ENCODE results near the gene FARSB.

The FARSB gene

GRCh38 chr2:222613715-222614331 is 42.1 kb downstream of the FARSB start:
- H3K36me3 ChIP-seq (ENCODE audit: insufficient read depth): peaks cover 16% of the 10 kb centered on the region; the same call in 1 of the 2 replicates
- H3K79me2 ChIP-seq (ENCODE audit: insufficient read depth, low read depth): no peaks in the 10 kb centered on the region
- H3K27me3 ChIP-seq (ENCODE audit: insufficient read depth, low read depth): no peaks in the 10 kb centered on the region
- no peak overlapping the region for H3K4me3 ChIP-seq (IDR thresholded peaks at IDR 0.05; ENCODE audit: insufficient read depth, low read depth, low read length)
- H3K4me2 ChIP-seq: no peak overlapping the region
- TF ChIP-seq CTCF (conservative IDR thresholded peaks at IDR 0.05; ENCODE audit: low read depth, low read length): peak; percentile 75
- H4K20me1 ChIP-seq (ENCODE audit: insufficient read depth): no peaks in the 10 kb centered on the region; the same call in 1 of the 2 replicates
- H2AFZ ChIP-seq (ENCODE audit: low read depth): no peak overlapping the region
- H3K4me1 ChIP-seq (ENCODE audit: low read depth, poor library complexity, severe bottlenecking): no peaks in the 10 kb centered on the region
- no peak overlapping the region for H3K27ac ChIP-seq
- no peak overlapping the region for H3K9ac ChIP-seq

GRCh38 chr2:222611684-222612083 is 44.2 kb downstream of the FARSB start:
- no peaks in the 10 kb centered on the region; the same call in 1 of the 2 replicates for H4K20me1 ChIP-seq (ENCODE audit: insufficient read depth)
- H3K27me3 ChIP-seq (ENCODE audit: insufficient read depth, low read depth): no peaks in the 10 kb centered on the region
- H3K9ac ChIP-seq: no peak overlapping the region
- H3K36me3 ChIP-seq (ENCODE audit: insufficient read depth): peaks cover 8% of the 10 kb centered on the region; the same call in 1 of the 2 replicates
- no peaks in the 10 kb centered on the region for H3K4me1 ChIP-seq (ENCODE audit: low read depth, poor library complexity, severe bottlenecking)
- no peak overlapping the region for H3K4me2 ChIP-seq
- no peaks in the 10 kb centered on the region; the same call in 1 of the 2 replicates for H3K79me2 ChIP-seq (ENCODE audit: insufficient read depth, low read depth)
- no peak for TF ChIP-seq CTCF (conservative IDR thresholded peaks at IDR 0.05; ENCODE audit: low read depth, low read length)
- no peak overlapping the region for H3K27ac ChIP-seq
- no peak overlapping the region for H3K4me3 ChIP-seq (IDR thresholded peaks at IDR 0.05; ENCODE audit: insufficient read depth, low read depth, low read length)
- H2AFZ ChIP-seq (ENCODE audit: low read depth): no peak overlapping the region

- Histone ChIP-seq H3K4me3 (IDR thresholded peaks at IDR 0.05; ENCODE audit: insufficient read depth, low read depth, low read length) (no peak overlapping the region), H3K79me2 (ENCODE audit: insufficient read depth, low read depth) (no peaks in the 10 kb centered on the region; the same call in 1 of the 2 replicates), H3K36me3 (ENCODE audit: insufficient read depth) (peaks cover 8% of the 10 kb centered on the region; the same call in 1 of the 2 replicates), H4K20me1 (ENCODE audit: insufficient read depth) (no peaks in the 10 kb centered on the region; the same call in 1 of the 2 replicates), H3K9ac (no peak overlapping the region), H3K27ac (no peak overlapping the region), H3K4me2 (no peak overlapping the region), H2AFZ (ENCODE audit: low read depth) (no peak overlapping the region), H3K27me3 (ENCODE audit: insufficient read depth, low read depth) (no peaks in the 10 kb centered on the region), H3K4me1 (ENCODE audit: low read depth, poor library complexity, severe bottlenecking) (no peaks in the 10 kb centered on the region)
- no peak; the same call in 1 of the 2 replicates for TF ChIP-seq CTCF (conservative IDR thresholded peaks at IDR 0.05; ENCODE audit: low read depth, low read length)
Observed at GRCh38 chr2:222610746-222611145, 45.1 kb downstream of the FARSB start.

GRCh38 chr2:222609381-222609780 is 46.5 kb downstream of the FARSB start:
- peaks cover 8% of the 10 kb centered on the region; the same call in 1 of the 2 replicates for H3K36me3 ChIP-seq (ENCODE audit: insufficient read depth)
- peaks cover 6% of the 10 kb centered on the region; the same call in 1 of the 2 replicates for H3K79me2 ChIP-seq (ENCODE audit: insufficient read depth, low read depth)

More at GRCh38 chr2:222609381-222609780, 46.5 kb downstream of the FARSB start:
- Histone ChIP-seq H3K4me3 (IDR thresholded peaks at IDR 0.05; ENCODE audit: insufficient read depth, low read depth, low read length) (no peak overlapping the region), H3K27ac (no peak overlapping the region), H3K4me1 (ENCODE audit: low read depth, poor library complexity, severe bottlenecking) (no peaks in the 10 kb centered on the region), H3K4me2 (no peak overlapping the region), H3K27me3 (ENCODE audit: insufficient read depth, low read depth) (no peaks in the 10 kb centered on the region), H2AFZ (ENCODE audit: low read depth) (no peak overlapping the region), H4K20me1 (ENCODE audit: insufficient read depth) (no peaks in the 10 kb centered on the region; the same call in 1 of the 2 replicates), H3K9ac (no peak overlapping the region)
- no peak for TF ChIP-seq CTCF (conservative IDR thresholded peaks at IDR 0.05; ENCODE audit: low read depth, low read length)

Data from KMS-11 (cell line).